NCI-H82 (cell line): Measurements from ENCODE around the gene BICC1.

Experiments
- DNase-seq: peaks from one replicate; lab custom pipeline; 2025; lab: John Stamatoyannopoulos, UW

The BICC1 gene

GRCh38 chr10:58512491-58513187 is at the start of gene BICC1:
BICC1 (plus strand) TSS chr10:58512872; CDS start chr10:58513144, 272 bp downstream.
- peak; percentile 65 for DNase-seq

- DNase-seq, result no peak
Measured at GRCh38 chr10:58464956-58465355, 47.7 kb upstream of the BICC1 start.

GRCh38 chr10:58465629-58466028 is 47.0 kb upstream of the BICC1 start:
- DNase-seq, result no peak

- no peak for DNase-seq
Measured at GRCh38 chr10:58467931-58468635, 44.6 kb upstream of the BICC1 start.

GRCh38 chr10:58473976-58474375 is 38.7 kb upstream of the BICC1 start:
- DNase-seq, result peak; percentile 14

GRCh38 chr10:58475322-58476277 is 37.1 kb upstream of the BICC1 start:
- DNase-seq, result no peak

- no peak for DNase-seq
Measured at GRCh38 chr10:58477122-58477521, 35.5 kb upstream of the BICC1 start.

GRCh38 chr10:58477902-58478301 is 34.8 kb upstream of the BICC1 start:
- no peak for DNase-seq

- DNase-seq, result no peak
Measured at GRCh38 chr10:58479045-58479444, 33.6 kb upstream of the BICC1 start.

- DNase-seq, result no peak
Measured at GRCh38 chr10:58480321-58480720, 32.4 kb upstream of the BICC1 start.

GRCh38 chr10:58481569-58482109 is 31.0 kb upstream of the BICC1 start:
- no peak for DNase-seq

GRCh38 chr10:58486821-58487220 is 25.9 kb upstream of the BICC1 start:
- DNase-seq, result no peak

- DNase-seq, result no peak
Measured at GRCh38 chr10:58488921-58489320, 23.8 kb upstream of the BICC1 start.

- no peak for DNase-seq
Measured at GRCh38 chr10:58502956-58503355, 9.7 kb upstream of the BICC1 start.

- no peak for DNase-seq
Measured at GRCh38 chr10:58508316-58508715, 4.4 kb upstream of the BICC1 start.

GRCh38 chr10:58511765-58512490 is 744 bp upstream of the BICC1 start:
- peak; percentile 35 for DNase-seq

GRCh38 chr10:58513188-58514110 is 777 bp downstream of the BICC1 start:
- DNase-seq, result peak; percentile 62

GRCh38 chr10:58514111-58514770 is 1.6 kb downstream of the BICC1 start:
- no peak for DNase-seq

GRCh38 chr10:58515291-58515941 is 2.7 kb downstream of the BICC1 start:
- no peak for DNase-seq
